Osteoblast (primary cell): ENCODE results near the gene NCAM1. TPM values are rescaled to one million over a fixed set of nuclear protein-coding genes. Genes with fewer than 3 reads are reported as not detected.
A peak's percentile ranks its signal among the peaks of the same experiment; 100 is the strongest.

Experiments
- DNase-seq: peaks from one replicate; pipeline ENCODE4 v3.0.0; 2011; ENCODE audit warnings: low spot score, mixed read lengths; ENCODE audit not compliant: insufficient read length; ENCODE audit errors: missing footprints
- H2AFZ ChIP-seq: 2 replicates; pipeline ENCODE4 v1.6.0; 2011; ENCODE audit warnings: mild to moderate bottlenecking, low read length
- H3K27ac ChIP-seq: 2 replicates; pipeline ENCODE4 v1.5.1; 2011; ENCODE audit warnings: mild to moderate bottlenecking, low read depth, low read length, moderate library complexity
- H3K27me3 ChIP-seq: 2 replicates; pipeline ENCODE4 v1.6.0; 2012; ENCODE audit warnings: mild to moderate bottlenecking, control low read depth, inconsistent platforms, low read length, moderate library complexity; ENCODE audit not compliant: insufficient read depth
- H3K36me3 ChIP-seq: 2 replicates; pipeline ENCODE4 v1.5.1; 2011; ENCODE audit warnings: mild to moderate bottlenecking, low read length, control low read depth, moderate library complexity; ENCODE audit not compliant: insufficient read depth
- H3K4me1 ChIP-seq: 2 replicates; pipeline ENCODE4 v1.5.1; 2011; ENCODE audit warnings: mild to moderate bottlenecking, low read length, control low read depth, moderate library complexity; ENCODE audit not compliant: insufficient read depth
- H3K4me2 ChIP-seq: 2 replicates; pipeline ENCODE4 v1.6.0; 2011; ENCODE audit warnings: mild to moderate bottlenecking, low read length; ENCODE audit not compliant: insufficient read depth
- H3K4me3 ChIP-seq: fragments of 200-600 bp; sonication (generic); 3 replicates; pipeline ENCODE4 v1.5.1; 2012; ENCODE audit warnings: mild to moderate bottlenecking, low read length, inconsistent platforms; ENCODE audit not compliant: insufficient read depth
- H3K79me2 ChIP-seq: 2 replicates; pipeline ENCODE4 v1.6.0; 2012; ENCODE audit warnings: mild to moderate bottlenecking, low read length, control low read depth, inconsistent platforms; ENCODE audit not compliant: insufficient read depth
- H3K9me3 ChIP-seq: 2 replicates; pipeline ENCODE4 v1.5.1; 2011; ENCODE audit warnings: low read depth, low read length, control low read depth
- H4K20me1 ChIP-seq: 2 replicates; pipeline ENCODE4 v1.6.0; 2012; ENCODE audit warnings: mild to moderate bottlenecking, low read length, control low read depth; ENCODE audit not compliant: insufficient read depth
- CTCF ChIP-seq: IDR thresholded peaks from 2 replicates; pipeline ENCODE4 v1.5.1; 2011; ENCODE audit warnings: mild to moderate bottlenecking, low read depth, low read length, moderate library complexity; ENCODE audit errors: extremely low read depth
- total RNA-seq: library from RNA; depleted of rRNA; stranded (reverse); fragments of >200 nt; gene quantifications from 2 replicates; pipeline ENCODE4 v1.2.3, GENCODE V29; 2012

The NCAM1 gene
- total RNA-seq, 1 donor, result 2.2 TPM

GRCh38 chr11:112962579-112963367 is 1.6 kb downstream of the NCAM1 start:
- no peaks in the 10 kb centered on the region for H3K4me1 ChIP-seq
- no peaks in the 10 kb centered on the region for H4K20me1 ChIP-seq
- no peak for TF ChIP-seq CTCF
- peak overlapping the region; percentile 22 for H2AFZ ChIP-seq
- peak overlapping the region; percentile 72 for H3K4me2 ChIP-seq
- H3K9me3 ChIP-seq, result no peaks in the 10 kb centered on the region
- peak; percentile 79 for DNase-seq
- H3K36me3 ChIP-seq, result no peaks in the 10 kb centered on the region
- H3K4me3 ChIP-seq, result peak overlapping the region; percentile 59
- no peak overlapping the region for H3K27ac ChIP-seq
- H3K79me2 ChIP-seq, result no peaks in the 10 kb centered on the region
- H3K27me3 ChIP-seq, result peaks cover 52% of the 10 kb centered on the region

GRCh38 chr11:112963368-112963955 is 2.2 kb downstream of the NCAM1 start:
- no peaks in the 10 kb centered on the region for H3K4me1 ChIP-seq
- H3K9me3 ChIP-seq, result no peaks in the 10 kb centered on the region
- peak overlapping the region; percentile 22 for H2AFZ ChIP-seq
- no peaks in the 10 kb centered on the region for H3K36me3 ChIP-seq
- peak overlapping the region; percentile 42 for H3K4me3 ChIP-seq
- no peak for TF ChIP-seq CTCF
- peak overlapping the region; percentile 45 for H3K4me2 ChIP-seq
- H4K20me1 ChIP-seq, result no peaks in the 10 kb centered on the region
- peak; percentile 13 for DNase-seq
- H3K27ac ChIP-seq, result no peak overlapping the region
- no peaks in the 10 kb centered on the region for H3K79me2 ChIP-seq
- peaks cover 49% of the 10 kb centered on the region for H3K27me3 ChIP-seq

- Histone ChIP-seq H2AFZ (no peak overlapping the region), H3K27me3 (peaks cover 44% of the 10 kb centered on the region), H3K9me3 (no peaks in the 10 kb centered on the region), H4K20me1 (no peaks in the 10 kb centered on the region), H3K4me1 (no peaks in the 10 kb centered on the region), H3K4me3 (no peak overlapping the region), H3K4me2 (no peak overlapping the region), H3K36me3 (no peaks in the 10 kb centered on the region), H3K27ac (no peak overlapping the region), H3K79me2 (no peaks in the 10 kb centered on the region)
- no peak for TF ChIP-seq CTCF
- DNase-seq, result no peak
These were observed 4.4 kb downstream of the NCAM1 start for GRCh38 chr11:112965656-112966055.

GRCh38 chr11:112966561-112966960 is 5.3 kb downstream of the NCAM1 start:
- no peak for DNase-seq
- H3K4me2 ChIP-seq, result no peak overlapping the region
- no peaks in the 10 kb centered on the region for H3K36me3 ChIP-seq
- no peak overlapping the region for H3K27ac ChIP-seq
- H3K9me3 ChIP-seq, result no peaks in the 10 kb centered on the region
- TF ChIP-seq CTCF, result no peak
- H4K20me1 ChIP-seq, result no peaks in the 10 kb centered on the region
- H3K79me2 ChIP-seq, result no peaks in the 10 kb centered on the region
- H3K4me3 ChIP-seq, result no peak overlapping the region
- peaks cover 35% of the 10 kb centered on the region for H3K27me3 ChIP-seq
- no peaks in the 10 kb centered on the region for H3K4me1 ChIP-seq
- no peak overlapping the region for H2AFZ ChIP-seq
